Coronary artery (tissue), 2 donors: Measurements from ENCODE around the gene RBMY1D.
"Not testable (repeated sequence)": the region's sequence is repeated elsewhere in the genome, so short reads cannot be mapped to it uniquely, and the experiment has no call there.

Experiments
- DNase-seq: peaks from one replicate; pipeline ENCODE4 v3.0.0-alpha.2; 2017; ENCODE audit warnings: low spot score
- H3K27ac ChIP-seq, 2 donors: fragments of 200-600 bp; sonication (generic); one replicate each; pipeline ENCODE4 v1.5.1; 2016 to 2019
- H3K4me3 ChIP-seq: fragments of 200-600 bp; sonication (generic); 2 replicates; pipeline ENCODE4 v1.5.1; 2016; ENCODE audit warnings: mild to moderate bottlenecking, moderate library complexity
- CTCF ChIP-seq: fragments of 200-600 bp; sonication (generic); IDR thresholded peaks from one replicate; pipeline ENCODE4 v1.5.1; 2019; ENCODE audit warnings: antibody characterized with exemption

Gene RBMY1D

DNA sequence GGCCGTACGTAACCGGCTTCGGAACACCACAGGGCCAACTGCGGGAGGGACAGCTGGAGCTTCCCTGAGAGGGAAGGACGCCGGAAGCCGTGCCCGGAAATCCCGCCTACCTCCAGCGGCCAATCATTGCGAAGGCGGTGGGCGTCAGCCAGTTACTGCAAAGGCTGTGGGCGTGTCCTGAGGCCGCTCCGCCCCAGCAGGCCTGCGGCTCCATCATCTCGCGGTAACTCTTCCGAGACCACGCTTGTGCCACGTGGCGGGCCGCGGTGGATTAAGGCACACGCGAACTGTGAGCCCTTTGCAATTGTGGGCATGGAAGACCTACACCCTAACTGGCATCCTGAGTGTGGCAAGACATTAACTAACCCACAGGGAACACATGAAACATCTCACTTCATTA, at the start of gene RBMY1D:
RBMY1D (minus strand) TSS at position 101 of the 400 bp plus-strand sequence. CDS start 2,013 bp downstream, outside the sequence.
- H3K27ac ChIP-seq, H3K4me3 ChIP-seq, DNase-seq: not testable (repeated sequence)

DNA sequence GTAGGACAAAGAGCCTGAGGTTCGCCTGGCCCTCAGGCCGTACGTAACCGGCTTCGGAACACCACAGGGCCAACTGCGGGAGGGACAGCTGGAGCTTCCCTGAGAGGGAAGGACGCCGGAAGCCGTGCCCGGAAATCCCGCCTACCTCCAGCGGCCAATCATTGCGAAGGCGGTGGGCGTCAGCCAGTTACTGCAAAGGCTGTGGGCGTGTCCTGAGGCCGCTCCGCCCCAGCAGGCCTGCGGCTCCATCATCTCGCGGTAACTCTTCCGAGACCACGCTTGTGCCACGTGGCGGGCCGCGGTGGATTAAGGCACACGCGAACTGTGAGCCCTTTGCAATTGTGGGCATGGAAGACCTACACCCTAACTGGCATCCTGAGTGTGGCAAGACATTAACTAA, 23.6 kb upstream of the RBMY1D start, which contains the start of gene RBMY1E:
RBMY1E (minus strand) TSS at position 101 of the 400 bp plus-strand sequence. CDS start 1,978 bp downstream, outside the sequence.
- not testable (repeated sequence) for DNase-seq, H3K4me3 ChIP-seq, H3K27ac ChIP-seq

GRCh38 chrY:21869407-21870076, 24.8 kb downstream of the RBMY1D start:
- DNase-seq, H3K27ac ChIP-seq, H3K4me3 ChIP-seq: not testable (repeated sequence)

DNA sequence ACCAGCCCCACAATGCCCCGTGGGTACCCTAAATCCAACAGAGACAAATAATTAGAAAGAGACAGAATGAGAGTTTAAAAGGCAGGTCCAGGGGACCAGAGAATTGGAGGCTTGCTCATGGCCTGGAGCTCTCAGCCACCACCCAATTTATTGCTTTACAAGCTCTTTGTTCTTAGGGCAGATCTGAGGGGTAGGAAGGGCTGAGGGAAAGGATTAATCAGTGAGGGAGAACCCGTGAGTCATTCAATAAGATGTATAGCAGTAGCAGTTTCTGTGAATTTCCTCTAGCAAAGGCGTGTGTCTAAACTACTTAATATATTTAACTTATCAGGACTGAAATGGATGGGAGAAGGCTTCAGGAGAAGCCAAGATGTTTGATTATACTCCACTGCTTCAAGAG, 48.8 kb downstream of the RBMY1D start:
- no peak for DNase-seq
- Histone ChIP-seq H3K27ac (no peak overlapping the region), H3K4me3 (no peak overlapping the region)
- no peak for TF ChIP-seq CTCF

DNA sequence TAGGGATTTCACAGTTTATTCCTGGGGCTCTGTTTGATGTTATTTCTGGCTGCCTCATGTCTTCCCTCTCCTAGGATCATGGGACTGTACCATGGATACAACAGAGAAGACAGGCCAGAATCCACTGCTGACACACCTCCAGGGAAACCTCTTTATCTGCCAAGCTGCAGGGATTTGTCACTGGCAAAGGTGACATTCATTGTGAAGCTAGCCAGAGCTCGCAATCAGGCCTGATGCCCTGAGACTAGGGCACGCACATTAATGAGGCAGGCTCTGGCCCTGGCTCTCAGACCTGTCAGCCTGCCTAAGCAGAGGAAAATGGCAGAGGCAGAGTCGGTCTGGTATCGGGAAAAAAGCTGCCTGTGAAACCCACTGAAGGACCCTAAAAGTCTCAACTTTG, 52.2 kb downstream of the RBMY1D start:
- no peak for DNase-seq
- Histone ChIP-seq H3K27ac (no peak overlapping the region), H3K4me3 (no peak overlapping the region)
- TF ChIP-seq CTCF: no peak

GRCh38 chrY:21839489-21839888, 54.8 kb downstream of the RBMY1D start:
- Histone ChIP-seq H3K27ac (no peak overlapping the region), H3K4me3 (no peak overlapping the region)
- DNase-seq: no peak
- TF ChIP-seq CTCF: no peak

- TF ChIP-seq CTCF: no peak
- Histone ChIP-seq H3K27ac (no peak overlapping the region), H3K4me3 (no peak overlapping the region)
- no peak for DNase-seq
Measured at GRCh38 chrY:21836343-21836742, 58.0 kb downstream of the RBMY1D start.

- no peak for TF ChIP-seq CTCF
- DNase-seq: no peak
- H3K4me3 ChIP-seq: no peak overlapping the region
- no peak overlapping the region for H3K27ac ChIP-seq
Measured at GRCh38 chrY:21835052-21835451, 59.3 kb downstream of the RBMY1D start.
